ENCODE results near the gene DSTN.

DSTN gene

DNA sequence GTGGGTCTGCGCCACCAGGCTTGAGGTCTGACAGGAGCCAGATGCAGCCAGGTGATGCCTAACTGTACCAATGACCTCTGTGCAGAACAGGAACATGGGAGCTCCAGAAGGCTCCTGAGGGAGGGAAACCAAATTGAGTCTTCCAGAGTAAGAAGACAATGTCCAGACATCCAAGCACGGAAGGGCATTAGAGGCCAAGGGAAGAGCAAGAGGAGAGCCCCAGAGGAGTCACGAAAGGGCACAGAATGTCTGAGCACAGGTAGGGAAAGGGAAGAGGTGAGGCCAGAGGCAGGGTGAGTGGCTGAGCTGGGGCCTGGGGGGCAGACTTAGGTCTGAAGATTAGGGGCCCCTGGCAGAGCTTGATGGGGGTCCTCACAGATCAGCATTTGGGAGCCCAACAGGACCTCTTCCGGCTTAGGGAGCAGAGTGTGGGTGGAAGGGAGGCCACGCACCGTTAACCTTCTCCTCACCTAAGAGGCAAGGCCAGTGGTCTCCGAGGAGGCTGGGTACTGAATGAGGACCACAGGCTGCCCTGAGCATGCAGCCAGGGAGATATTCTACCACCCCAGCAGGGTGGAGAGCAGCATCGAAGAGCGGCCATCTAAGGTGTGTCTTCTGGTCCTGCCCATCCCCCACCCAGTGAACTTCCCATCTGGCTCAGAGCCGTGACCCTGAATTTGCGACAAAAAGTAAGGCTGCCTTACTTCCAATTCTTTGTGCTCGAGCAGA is 70.4 kb downstream of the DSTN start:
- DNase-seq, result no peak

DNA sequence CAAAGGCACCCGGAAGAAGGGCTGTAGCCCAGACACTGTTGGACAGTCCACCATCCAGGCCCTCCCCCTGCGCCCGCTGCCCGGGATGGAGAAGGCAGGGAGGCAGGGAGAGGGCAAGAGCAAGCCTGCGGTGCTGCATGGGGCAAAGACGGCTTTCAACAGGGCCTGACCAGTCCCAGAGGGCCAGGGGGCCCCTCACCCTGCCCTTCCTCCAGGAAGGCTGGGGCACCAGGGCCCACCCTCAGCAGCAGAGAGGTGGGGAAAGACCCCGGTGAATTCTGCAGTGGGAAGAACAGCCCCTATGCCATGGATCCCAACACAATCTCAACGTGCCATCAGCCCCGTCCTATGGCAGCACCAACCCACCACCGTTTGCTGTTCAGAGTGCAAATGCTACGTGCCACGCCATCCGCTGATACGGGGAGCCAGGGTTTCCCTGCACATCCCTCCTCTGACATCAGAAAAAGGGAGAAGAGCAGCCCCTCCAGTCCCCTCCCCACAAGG is 71.1 kb downstream of the DSTN start:
- DNase-seq, result no peak

DNA sequence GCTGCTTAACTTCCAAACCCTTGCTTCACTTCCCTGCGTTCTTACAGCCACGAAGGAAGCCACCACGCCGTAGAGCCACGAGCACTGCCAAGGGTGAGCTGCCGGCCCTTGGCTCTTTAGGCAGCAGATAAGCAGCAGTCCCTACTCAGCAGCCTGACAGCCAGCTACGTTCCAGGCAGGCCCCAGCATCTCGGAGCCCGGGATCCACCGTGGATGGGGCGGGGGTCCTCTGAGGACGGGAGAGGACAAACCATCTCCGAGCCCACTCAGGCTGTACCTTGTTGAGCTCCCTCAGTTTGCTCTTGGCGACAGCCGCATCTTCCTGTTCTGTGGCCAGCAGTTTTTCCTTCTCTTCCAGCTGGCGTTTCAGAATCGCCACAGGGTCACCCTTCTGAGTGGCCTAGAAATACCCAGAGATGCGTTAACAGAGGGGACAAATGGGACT is 71.7 kb downstream of the DSTN start:
- DNase-seq, result no peak

DNA sequence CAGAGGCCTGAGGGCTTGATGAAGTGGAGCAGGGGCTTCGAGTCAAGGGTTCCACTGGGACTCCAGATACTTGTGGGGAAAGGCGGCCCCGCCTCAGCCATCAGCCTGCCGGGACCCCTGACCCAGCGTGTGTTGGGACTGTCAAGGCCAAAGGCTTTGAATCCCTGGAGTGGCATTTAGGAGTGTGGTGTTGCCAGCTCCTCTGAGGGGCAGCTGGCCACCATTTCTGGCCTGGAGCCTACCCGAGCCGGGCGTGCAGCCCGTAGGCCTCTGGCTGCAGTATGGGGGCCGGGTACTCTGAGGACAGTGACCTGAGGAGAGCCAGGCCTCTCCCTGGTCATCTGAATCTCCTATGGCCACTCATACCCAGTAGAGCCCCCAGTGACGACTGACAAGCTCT is 72.1 kb downstream of the DSTN start:
- DNase-seq, result no peak

DNA sequence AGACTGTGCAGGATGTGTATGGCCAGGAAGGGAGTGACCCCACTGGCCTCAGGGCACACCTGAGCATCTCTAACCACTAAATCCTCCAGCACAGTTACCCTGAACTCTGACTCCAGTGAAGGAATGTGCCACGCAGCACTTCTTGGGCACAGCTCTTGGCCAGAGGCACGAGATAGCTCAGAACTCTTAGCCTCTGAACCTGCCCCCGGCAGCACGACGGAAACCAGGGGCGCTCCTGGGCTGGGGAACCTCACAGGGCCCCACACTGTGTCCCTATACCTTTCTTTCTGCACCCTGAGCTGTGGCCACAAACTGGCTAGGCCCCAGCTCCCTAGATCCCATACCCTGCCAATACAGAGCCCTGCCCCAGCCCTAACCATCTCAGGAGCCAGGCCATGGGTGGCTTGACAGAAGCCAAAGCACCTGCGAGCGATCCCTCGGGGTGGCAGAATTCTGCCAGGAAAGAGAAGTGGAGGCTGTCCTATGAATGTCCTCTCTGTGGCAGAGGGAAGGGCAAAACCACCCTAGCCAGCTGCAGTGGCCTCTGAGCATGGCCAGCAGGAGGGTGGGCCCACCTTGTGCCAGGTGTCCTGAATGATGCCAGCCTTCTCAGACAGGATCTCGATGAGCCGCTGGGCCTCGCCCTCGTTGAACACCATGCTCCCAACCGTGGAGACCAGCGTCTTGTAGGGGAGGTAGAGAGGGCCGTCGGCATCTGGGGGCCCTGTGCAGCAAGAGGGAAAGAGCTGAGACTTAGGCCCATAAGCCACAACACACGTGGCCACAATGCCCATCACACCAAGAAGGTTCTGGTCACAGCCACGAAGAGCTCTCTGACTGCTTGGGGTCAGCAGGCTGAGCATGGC is 72.8 kb downstream of the DSTN start:
- no peak for DNase-seq

DNA sequence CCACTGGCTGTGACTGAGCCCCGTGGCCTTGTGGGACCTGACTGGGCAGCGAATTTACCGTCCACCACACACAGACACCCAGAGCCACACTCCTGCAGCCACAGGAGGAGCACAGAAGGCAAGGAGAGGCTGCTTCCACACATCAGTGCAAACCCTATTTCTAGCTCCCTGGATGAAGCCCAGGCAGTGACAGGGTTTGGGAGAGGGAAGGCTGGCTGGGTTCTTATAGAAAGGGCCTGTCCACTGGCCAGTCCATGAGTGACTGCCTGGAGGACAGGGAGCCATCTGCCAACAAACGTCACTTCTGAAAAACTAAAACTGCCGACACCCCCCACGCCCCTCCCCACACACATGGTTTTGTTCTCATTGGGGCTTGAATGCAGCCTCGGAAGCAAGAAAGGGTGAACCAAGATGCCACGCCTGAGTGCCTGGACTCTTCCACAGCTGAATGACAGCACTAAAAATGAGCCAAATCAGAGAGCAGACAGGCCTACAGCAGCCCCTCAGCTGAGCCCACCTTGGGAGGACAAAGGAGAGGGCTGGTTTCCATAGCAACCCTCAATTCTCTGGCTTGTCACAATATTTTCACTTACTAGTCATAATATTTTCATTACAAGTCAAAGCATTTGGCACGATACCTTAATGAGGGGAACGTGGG is 73.8 kb downstream of the DSTN start:
- no peak for DNase-seq

DNA sequence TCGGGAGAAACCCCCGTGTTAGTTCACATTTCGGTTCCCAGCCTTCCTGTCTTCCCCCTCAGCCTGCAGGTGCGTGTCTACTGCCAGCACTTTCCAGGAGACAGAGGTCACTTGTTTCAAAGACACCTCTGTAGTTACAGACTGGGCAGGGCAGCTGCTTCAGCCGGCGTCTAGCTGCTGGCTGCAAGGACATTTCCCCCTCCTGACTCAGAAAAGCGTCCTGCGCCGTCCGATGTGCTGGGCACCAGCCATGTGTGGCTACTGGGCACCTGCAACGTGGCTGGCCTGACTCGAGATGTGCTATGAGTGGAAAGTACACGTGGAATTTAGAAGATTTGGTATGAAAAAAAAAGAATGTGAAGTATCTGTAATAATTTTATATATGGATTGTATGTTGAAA is 74.6 kb downstream of the DSTN start:
- DNase-seq, result no peak

DNA sequence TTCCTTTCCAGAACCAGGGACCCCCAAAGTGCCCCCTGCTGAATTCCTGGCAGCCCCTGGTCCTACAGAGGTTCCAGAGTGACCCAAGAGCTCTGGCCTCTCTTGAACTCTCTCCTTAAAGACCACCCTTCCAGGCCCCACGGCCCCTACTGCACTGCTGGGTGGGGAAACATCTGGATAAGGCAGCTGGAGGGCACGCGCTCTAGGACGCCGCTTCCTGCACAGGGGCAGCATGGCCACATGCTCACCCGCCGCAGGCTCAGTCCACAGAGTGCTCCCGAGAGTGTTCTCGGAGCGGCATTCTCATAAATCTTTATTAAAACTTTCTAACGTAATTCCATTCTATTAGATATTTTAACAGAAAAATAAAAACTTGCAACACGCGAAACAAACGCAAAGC is 75.1 kb downstream of the DSTN start:
- no peak for DNase-seq

DNA sequence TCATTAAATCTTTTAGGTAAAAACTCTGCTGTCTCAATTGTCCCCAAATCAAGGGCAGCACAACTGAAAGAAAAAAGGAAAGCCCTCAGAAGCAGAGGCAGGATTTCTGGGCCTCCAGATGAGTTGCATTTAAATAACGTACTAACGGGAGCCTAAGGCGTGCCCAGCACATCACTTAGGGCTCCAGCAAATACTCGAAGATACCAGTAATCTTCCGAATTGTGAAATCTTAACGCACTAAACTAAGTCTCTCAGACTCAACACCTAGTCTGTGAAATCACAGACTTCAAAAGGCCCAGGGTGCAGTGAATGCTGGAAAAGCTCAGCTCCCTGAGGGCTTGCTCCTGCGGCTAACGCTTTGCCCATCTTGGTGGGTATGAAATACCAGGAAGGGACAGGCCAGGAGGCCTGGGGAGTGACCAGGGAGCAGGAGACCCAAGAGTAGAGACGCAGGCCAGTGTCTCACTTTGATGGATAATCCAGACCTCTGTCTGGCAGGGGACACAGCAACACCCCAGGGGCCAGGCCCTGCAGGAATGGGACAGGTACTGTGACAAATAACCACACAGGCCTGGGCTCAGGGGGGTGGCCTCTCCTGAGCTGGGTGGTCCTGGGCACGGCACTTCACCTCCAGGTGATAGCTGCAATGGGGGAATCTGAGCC is 75.8 kb downstream of the DSTN start:
- DNase-seq, result no peak

DNA sequence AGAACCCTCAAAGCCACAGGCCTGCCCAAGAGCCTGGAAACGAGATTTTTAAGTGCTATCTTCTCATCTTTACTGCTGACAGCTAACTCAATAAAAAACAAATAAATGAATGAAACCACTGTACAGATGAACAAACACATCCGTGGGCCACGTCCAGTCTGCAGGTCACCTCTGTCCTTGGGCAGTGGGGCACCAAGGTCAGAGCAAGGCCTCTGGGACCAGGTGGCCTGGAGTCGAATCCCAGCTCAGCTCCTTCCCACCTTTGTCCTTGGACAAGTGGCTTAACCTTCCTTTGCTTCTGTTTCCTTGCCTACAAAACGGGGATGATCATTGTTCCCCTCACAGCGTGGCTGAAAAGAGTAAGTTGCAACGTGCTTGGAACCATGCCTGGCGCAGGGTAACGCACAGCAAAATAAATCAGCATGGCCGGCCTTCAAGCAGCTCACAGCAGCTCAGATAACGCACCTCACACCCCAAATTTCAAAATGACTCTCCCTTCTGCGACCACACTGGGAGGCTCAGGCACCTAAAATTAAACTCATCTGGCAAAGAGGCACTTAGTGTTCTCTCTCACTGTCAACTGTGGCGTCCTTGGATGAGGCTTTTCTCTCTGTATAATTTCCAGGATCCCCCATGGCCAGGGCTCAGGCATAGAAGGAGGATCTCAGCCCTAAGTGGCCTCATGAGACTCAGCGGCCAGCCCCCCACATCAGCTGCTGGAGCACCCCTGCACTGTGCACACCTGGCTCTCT is 76.5 kb downstream of the DSTN start:
- no peak for DNase-seq

DNA sequence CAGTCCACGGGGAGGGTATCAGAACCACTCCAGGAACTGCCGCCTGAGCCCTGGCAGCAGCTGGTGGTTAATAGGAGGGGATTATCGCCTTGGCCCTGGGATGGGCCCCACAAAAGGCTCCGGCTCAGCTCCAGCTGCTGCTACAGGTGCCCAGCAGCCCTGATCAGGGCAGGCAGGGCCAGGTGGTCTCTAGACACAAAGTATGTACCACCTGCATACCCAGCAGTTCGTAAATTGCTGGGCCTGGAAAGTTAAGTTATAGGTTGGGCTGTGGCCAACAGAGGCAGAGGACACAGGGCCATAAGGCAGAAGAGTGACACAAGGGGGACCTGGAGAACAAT is 77.1 kb downstream of the DSTN start:
- DNase-seq, result no peak

DNA sequence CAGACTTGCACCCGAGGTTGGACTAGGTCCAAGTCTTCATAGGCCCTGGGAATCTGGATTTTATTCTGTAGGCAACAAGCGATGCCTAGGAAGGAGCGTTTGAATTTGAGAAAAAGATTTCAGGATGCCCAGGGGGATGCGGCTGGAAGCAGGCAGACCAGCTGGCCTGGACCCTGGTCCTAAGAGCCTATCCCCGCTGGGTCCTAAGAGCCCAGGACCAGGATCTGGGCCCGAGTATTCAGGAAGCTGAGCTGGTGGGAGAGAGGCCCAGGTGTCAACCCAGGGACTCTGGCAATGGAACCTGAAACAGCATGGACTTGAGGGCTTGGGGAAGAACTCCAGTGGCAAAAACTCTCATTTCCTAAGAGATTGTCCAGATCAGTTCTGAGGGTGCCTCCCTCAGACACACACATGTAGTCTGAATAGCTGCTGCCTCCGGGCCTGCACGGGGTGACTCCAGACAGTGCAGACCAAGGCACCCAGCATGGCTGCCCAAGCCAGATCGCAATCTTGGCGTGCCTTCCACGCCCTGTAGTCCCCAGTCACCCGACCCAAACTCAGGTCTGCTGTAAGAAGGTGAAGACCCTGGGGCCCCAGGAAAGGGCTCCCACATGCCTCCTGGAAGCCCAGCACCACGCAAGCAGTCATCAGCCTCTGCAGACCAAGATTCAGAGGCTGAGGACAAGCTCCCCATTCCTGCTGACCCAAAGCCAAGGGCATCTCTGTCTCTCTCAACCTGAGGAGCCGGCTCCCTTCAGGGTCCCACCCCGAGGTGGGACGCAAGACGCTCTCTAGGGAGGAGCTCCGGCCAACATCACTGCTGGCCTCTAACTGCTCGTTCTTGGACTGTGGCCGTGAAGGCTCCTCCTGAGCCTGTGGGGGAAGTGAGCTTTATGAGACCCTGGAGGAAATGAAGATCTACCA is 77.8 kb downstream of the DSTN start:
- DNase-seq, result no peak

DNA sequence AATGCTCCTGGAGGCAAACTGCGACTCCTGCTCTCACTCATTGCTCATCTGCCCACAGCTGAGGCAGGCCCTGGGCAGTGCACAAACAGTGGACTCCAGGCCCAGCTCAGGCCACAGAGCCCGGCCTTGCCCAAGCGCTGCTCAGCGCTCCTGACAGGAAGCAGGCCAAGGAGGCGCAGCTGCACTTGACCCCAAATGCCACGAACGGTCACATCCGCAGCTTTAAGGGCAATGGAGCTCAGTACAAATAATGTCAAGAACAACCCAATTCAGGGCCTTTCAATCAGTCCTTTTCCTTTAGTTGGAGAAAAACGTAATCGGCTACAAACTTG is 78.4 kb downstream of the DSTN start:
- DNase-seq, result no peak

DNA sequence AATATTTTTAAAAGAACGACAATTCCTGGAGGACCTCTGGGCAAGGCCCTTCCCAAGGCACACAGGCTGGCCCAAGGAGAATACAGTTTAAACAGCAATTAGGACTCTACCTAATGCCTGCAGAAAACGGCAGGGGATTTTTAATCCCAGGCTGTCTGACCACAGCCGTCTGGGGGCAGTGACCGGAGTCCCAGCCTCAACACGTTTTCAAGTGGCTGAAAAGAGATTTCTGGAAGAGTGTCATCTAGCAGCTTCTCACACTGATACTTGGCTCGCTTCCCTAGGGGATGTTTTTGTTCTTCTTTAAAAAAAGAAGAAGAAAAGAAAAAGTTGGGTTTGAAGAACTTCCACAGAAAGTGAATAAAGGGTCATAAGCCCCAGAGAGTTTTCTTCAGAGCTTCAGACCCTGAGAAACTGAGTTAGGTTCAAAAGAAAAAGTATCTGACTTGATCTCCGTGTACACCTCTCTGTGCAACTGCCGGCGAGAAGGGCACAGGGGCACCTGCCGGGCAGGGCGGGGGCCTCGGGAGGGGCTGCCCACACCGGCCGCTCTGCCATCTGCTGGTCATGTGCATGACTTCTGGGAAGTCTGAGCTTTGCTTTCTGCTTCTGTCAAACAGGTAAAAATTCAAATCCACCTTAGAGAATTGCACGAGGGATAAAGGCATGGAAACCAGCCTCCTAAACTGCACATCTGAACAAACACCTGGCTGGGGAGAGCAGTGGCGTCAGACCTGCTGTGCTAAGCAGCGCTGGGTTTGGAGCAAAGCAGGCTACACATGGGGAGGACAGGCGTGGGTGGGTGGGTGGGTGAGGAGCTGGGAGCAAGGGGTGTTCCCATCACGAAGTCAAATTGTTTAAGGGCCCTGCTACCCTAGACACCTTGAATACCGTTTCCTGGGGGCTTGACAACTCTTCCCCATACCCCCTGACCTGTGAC is 79.2 kb downstream of the DSTN start:
- no peak for DNase-seq

DNA sequence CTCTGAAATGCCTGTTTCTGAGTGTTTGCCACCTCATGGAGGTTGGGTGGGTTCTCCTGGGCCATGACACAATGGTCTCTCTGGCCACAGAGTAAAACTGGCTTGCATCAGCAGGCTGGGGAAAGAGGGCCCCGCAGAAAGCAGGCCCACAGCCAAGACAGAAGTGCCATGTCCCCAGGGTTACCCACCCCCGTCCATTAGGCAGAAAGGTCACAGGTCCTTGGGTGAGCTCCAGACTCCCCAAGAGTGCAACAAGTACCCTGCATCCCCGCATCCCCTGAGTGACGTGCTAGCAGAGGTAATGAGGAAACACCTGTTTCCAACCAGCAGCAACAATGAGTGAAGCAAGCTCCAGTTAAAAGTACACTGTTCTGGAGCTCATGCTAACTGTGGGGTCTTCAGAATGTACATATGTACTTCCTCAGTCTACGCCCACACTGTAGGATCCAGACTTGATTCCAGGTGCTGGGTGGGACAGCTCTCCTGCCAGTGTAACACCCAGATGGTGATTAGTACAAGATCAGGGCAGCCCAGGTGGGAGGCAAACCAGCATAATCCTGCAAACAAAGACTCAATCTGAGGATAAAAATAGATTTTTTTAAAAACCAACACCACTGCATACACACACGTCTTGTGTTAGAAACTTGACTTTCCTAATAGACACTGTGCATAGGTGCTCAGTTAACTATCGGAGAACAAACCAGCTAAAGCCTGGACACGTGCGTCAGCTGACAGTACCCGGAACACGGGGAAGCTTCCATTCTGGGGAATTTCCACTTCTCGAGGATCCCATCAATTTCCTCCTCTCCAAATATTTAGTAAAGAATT is 80.6 kb downstream of the DSTN start:
- no peak for DNase-seq

DNA sequence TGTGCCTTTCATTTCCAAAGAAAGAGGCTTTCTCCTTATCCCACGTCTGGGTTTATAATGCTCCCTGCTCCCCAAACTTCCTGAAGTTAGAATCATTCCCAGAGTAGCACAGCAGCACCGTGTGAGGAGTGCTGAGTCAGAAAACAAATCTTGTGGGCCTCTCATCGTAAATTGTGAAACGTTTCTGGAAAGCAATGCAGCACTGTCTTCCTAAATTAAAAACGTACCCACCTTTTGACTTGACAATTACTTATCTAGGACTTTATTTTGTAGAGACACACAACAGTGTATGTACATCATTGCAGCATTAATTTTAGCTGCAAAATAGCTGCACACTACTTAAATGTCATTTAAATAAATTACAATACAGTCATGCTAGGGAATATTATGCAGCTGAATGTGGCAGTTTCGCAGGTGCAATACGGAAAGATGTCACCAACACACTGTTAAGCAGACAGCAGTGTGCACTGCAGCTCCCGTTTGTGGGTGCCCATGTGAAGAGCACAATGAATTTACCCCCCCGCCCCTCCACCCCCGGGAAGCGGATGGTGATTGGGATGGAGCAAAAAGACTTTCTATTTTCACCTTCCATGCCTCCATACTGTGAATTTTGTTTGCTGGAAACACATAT is 81.4 kb downstream of the DSTN start:
- DNase-seq, result no peak

DNA sequence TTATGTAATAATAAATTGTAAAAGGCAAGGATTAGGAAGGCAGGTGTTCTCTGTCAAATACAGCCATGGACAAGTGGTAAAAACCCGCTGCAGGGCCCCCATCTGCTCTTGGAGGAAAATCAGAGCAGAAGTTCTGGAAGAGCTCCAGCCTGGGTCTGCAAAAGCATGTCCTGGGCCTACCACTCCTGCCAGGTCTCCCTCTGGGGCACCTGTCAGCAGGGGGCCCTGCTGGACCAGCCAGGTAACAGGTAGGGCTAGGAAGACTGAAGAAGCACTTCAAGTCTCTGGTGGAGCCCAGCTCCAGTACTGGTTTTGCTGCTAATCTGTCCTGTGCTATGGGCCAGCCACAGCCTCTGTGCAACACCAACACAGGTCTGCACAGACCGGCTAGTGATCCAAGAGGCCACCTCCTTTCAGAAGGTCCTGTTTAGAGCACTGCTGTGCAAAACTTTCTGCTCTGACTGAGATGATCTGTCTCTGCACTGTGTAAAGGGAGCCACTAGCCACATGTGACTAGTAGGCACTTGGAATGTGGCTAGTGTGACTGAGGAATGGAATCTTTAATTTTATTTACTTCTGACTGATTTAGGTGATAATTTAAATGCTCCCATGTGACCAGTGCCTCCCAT is 82.0 kb downstream of the DSTN start:
- DNase-seq, result no peak

DNA sequence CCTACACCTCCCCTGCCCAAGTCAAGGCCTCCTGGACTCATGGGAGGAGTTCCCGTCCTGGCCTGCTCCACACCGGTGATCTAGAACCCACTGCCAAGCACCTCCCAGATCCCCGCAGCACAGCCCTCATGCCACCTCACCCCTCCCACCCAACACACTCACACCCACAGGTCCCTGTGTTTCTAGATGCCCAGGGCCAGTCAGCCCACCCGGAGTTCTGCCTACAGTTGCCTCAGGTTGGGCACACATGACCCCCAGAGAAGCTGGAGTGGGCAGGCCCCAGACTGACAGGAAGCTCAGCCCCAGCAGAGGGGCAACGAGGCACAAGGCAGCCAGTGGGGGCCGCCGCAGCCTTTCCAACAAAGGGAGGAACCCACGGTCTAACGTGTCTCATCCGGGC is 82.5 kb downstream of the DSTN start:
- DNase-seq, result no peak
